NCI-H2029 (cell line): Measurements from ENCODE around the gene HDAC4.

Experiments
- DNase-seq: peaks from one replicate; lab custom pipeline; 2025; lab: John Stamatoyannopoulos, UW

HDAC4 gene

DNA sequence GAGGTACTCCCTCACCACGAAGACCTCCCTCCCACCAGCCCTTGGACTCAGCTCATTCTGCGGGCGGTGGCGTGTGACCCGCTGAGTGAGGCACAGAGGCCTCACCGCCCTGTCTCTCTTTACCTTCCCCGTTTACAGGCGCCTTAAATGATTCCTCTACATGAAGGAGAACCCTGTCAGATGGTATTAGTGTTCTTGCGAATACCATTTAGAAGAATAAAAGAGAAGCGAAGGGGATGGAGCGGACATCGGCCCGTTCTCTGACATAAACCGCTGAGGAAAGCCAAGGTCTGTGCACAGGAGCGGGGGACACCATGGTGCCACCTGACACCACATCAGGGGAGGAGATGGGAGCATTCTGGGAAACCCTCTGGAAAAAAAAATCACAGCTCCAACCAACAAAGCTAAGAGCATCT lies 179.8 kb downstream of the HDAC4 start:
- no peak for DNase-seq

DNA sequence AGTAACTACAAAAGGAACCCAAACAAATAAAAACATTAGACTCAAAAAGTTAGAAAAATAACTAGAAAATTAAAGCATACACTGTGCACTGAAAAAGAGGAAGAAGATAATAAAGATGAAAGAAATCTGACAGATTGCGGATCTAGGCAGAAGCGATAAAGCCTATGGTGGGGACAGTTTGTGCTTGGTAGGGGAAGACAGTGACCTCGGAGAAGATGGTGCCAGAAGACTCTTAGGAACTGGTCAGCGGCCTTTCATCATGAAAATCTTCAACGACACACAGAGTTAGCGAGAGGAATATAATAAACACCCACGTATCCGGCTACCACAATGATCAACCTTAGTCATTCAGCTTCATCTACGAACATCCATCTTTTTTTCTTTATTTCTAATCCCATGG lies 180.5 kb downstream of the HDAC4 start:
- DNase-seq, result no peak

DNA sequence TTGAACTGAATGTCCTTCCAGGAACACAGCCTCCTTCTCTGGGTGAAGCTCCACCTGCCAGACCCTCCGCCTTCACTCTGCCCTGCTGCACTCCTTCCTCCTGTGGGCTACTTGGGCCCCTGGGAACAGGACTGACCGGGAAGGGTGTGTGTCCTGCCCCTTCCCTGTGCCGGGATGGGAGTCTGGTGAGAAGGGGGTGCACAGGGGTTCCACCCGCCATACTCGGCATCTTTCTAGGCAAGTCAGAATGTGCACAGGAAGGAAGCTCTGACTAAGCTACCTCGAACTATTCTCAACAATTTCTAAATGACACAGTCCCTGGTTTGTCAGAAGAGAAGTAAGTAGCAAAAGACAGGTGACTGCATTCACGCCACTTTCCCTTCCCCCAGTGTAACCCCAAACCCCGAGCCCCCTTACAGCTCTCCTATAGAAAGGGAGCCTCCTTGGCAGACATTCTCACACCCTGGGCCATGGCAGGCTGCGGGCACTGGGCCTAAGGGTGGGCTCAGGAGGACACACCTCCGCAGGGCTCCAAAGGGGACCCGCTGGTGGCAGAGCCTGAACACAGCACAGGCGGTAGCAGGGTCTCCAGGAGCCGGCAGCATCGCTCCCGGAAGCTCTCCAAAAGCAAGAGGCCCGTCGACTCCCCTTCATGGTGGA lies 184.1 kb downstream of the HDAC4 start:
- no peak for DNase-seq

DNA sequence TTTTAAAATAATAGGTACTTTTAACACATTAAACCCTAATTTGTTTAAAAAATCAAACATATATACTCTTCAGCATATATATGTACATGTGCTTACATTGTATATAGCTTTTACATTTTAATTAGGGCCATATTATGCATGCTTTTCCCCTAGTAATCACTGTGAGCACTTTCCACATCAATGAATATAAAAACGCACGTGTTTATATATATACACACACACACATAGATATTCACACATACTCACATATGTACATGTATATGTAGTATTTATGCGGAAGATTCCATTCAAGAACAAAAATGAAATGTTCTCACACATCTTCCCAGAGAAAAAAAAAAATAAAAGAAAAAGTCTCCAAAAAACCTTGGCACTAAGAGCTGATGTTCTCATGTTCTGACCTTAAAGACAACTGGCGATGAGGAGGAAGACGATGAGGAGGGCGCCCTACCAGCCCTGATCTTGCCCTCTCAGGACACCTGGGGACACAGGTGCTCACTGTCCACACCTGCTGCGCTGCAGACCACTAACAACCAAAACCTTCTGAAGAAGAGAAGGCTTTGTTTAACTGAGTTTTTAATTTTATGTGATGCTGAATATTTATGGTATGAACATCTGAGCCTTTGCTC lies 184.7 kb downstream of the HDAC4 start:
- no peak for DNase-seq

DNA sequence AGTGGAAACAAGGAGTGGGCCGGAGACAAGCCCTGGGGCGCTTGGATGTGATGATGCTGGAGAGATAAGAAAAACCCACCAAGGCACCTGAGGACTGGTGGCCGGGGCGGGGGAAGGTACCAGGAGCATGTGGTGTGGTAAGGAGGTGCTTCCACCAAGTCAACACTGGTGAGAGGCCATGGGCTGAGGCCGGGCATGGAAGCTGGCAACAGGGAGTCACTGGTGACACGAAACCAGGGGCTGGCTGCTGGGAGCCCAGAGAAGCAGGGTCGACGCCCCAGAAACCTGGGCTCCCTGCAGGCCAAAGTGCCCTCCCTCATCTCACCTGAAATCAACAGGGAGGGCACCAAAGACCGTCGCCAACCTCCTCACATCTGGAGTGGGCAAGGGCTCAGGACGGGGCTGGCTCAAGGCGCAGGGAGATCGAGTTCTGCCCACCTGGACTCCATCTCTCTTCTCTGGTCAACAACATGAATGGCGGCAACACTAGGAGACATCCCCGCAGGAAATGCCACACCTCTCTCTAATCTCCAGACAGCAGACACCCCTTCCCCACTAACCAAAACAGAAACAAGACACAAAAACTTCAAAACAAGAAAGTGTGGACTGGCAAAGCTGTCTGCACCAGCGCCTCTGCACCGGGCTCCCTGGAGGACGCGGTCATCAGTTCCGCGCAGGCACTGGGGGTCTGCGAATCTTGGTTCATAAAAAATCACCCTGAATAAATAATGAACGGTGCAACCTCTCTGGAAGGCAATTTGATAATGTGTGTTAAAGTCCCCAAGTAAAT lies 185.5 kb downstream of the HDAC4 start:
- DNase-seq, result no peak

DNA sequence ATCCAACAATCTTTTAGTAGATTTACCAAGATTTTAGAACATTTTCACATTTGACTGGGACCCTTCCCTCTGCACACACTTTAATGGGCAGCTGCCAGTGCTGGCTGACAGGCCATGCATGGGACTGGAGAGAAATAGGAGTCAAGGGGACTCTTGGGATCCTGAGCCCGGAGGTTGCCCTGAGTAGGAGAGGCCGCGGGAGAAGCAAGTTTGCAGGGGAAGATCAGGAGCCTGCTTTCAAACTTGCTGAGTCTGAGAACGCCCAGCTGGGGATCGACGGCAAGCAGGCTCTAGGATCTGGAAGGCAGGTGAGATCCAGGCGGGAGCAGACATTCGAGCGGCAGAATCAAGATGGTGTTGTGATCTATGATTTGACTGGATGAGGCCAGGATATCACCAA lies 186.1 kb downstream of the HDAC4 start:
- DNase-seq, result no peak

DNA sequence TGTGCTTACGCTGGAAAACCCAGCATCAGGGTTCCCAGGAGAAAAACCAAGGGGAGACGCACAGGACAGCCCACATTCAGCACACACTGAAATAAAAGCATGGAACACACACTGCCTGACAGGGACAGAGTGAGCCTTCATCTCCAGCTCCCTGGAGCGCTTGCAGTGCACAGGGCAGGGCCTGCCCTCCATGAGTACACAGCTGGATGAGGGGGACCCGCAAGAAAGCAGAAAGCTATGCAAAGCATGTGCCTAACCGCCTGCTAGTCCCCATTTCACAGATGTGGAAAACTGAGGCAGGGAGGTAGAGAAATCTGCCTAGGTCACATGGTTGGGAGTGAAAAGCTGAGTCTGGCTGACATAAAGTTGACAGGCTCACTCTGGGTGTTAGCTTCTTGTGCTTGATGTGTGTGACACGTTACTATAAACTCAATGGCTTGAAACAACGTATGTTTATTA lies 187.1 kb downstream of the HDAC4 start:
- DNase-seq, result no peak

DNA sequence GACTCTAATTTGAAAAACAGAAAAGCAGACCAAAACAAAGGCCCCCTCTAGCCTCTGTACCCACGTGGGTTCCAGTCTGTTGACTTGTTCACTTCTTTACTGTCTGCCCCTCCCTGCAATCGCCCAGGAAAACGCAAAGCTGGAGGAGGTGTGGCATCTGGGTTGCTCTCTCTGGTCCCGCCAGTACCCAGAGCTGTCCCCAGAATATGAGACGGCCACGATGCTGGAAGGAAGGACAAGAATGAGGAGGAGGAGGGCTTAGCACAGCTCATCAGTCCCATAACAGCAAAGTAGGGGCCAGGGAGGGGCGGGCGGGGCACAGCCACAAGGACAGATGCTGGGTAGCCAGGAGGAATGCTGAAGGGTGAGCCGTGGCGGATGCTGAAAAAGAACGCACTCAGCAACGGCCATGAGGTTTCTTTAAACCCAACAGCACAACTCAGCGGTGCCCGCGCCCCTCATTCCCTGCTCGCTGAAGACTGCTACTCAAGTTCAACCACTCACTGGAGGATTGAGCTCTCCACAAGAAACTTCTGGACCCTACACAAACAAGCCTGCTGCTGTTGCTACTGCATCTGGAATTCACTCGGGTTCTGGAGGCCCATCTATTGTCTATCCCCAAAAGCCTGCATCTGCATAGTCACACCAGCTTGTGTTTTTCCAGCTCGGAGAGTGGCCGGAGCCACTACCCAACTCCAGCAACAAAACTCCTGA lies 187.7 kb downstream of the HDAC4 start:
- no peak for DNase-seq

DNA sequence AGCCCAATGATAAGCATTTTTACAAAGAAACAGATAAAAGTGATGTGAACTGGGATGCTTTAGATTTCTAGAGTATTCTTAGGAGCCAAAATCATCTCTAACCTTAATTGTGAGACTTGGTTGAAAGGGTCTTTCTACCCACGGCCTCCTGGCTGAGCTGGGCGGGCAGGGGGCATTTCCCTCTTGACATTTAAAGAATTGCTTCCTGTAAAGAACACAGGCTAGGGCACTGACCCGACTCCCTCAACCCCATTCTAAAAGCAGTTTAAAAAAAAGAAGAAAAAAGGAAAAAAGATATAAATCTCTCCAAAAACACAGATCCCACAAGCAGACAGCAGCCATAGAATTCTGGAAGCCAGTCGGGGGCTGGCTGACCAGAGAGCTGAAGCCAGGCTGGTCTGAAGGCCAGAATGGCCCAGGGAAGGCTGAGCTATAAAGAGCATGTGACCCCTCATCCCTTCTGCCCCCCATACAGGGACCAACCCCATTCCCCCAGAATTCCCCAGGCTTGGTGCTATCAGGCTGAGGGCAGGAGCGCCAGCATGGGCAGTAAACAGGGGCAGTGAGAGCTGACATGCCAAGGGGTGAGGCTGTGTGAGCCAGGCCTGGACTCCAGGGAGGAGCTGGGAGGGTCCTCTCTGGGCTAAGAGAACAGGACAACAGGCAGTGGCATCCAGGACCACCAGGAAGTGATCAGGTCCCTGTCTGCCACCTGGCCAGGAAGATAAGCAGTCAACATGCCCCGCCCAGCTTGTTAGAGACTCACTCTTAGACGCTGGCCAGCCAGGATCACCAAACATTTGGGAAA lies 188.5 kb downstream of the HDAC4 start:
- DNase-seq, result no peak

DNA sequence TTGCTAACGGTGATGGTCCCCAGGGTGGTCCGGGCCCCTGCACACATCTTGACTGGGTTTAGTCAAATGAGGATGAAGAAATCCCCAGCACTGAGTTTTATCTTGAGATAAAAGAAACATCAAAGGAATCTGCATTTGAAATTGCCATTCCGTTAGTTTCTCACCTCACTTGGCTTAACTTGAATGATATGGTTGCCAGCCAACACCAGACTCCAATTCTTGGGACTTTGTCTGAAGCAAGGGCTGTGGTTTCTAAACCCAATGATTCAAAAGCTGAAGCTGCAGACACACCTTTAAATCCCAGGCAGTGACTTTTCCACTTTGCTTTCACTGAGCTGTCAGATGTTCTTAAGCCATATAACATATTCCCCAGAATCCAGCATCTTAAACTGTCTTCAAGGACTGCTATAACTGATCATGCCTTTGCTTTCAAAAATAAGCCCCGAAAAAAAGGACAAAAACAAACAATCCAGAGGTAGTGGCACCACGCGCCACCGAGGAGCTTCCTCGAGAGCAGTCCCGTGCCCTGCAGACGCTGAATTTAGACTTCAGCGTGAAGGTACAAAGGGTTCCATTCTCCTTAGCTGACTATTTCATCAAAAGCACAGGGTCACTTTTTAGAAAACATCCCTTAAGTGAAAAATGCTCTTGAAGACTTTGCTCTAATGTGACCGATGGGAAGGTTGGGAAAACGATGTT lies 189.3 kb downstream of the HDAC4 start:
- DNase-seq, result no peak

DNA sequence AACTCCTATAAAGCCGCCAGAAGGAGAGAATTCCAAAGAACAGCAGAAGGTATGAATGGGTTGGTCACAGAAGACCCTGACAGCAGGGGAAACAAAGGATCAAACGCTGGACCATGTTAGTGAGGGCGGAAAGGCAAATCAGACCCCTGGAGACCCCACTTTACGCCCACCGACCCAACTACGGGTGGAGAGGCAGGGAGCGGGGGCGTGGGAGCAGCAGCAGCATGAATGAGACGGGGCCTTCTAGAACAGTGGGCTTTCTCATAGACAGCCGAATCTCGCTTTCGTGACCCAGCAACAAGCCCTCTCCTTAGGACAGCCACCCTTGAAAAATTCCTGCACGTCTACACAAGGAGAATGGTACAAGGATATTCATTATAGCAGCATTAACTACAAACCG lies 191.0 kb downstream of the HDAC4 start:
- no peak for DNase-seq

DNA sequence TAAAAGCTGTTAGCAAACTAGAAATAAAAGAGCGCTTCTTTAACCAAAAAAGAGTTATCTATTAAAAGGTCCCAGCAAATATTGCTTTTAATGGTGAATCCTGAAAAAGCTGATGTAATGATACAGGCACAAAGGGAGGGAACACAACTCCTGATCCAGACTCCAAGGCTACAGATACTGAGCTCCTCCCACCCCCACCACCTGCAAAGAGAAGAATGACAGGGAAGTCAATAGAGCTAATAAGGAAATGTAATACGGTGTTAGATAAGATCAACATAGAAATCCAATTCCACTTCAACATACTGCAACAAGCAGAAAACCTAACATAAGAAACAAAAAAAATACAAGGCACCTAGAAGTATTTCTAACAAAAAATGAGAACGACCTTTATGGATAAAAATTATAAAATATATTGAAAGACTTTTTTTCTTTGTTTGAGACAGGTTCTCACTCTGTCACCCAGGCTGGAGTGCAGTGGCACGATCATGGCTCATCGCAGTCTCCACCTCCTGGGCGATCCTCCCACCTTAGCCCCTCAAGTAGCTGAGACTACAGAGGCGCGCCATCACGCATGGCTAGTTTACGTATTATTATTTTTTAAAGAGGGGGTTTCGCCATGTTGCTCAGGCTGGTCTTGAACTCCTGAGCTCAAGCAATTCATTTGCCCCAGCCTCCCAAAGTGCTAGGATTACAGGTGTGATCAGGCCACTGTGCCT lies 192.2 kb downstream of the HDAC4 start:
- DNase-seq, result peak; percentile 86

DNA sequence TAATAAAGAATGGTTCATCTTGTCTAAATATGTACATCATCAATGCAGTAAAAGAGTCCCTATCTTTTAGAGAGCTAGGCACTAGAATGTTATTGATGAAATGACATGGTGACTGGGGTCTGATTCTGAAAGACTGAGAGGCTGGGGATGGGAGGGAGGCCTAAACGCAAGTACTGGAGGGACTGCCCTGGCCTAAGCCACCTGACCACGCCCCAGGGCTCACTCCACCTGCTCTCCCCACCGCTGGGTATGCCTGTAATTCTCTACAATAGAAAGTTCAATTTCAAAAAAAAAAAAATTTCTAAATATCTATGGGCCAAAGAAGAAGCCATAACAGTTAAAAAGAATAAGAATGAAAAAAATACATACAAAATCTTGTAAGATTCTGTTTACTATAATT lies 194.0 kb downstream of the HDAC4 start:
- no peak for DNase-seq

DNA sequence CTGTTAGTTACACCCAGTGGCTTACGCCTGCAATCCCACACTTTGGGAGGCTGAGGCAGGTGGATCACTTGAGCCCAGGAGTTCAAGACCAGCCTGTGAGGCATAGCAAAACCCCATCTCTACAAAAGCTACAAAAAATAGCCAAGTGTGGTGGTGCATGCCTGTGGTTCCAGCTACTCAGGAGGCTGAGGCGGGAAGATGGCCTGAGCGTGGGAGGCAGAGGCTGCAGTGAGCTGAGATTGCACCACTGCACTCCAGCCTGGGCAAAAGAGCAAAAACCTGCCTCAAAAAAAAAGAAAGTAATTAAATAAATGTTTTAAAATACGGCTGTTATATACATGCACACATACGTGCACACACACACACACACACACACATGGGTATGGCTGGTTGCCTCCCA lies 194.8 kb downstream of the HDAC4 start:
- DNase-seq, result no peak

DNA sequence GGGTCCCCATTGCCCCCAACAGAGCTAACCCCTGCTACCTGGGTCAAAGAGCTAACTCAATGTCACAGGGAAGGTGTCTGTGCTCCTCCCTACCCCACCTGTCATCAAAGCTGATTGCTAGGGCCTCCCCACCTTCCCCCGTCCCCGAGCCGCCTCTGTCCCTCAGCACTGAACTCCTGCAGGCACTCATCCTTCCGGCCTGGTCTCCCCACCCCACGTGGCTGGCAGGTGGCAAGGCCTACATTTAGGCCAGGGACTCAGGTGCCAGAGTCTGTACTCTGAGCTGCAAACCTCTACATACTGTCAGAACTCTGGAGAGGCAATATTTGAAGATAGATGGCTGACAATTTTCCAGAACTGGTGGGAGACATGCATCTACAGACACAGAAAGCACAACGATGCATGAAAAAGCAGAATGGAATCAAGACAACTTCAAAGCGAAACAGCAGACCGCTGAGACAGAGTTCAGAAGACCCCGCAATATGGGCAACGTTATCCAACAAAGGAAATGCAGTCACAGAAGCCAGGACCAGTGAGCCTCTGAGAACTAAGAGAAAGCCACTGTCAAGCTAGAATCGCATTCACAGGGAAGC lies 195.8 kb downstream of the HDAC4 start:
- DNase-seq, result no peak

DNA sequence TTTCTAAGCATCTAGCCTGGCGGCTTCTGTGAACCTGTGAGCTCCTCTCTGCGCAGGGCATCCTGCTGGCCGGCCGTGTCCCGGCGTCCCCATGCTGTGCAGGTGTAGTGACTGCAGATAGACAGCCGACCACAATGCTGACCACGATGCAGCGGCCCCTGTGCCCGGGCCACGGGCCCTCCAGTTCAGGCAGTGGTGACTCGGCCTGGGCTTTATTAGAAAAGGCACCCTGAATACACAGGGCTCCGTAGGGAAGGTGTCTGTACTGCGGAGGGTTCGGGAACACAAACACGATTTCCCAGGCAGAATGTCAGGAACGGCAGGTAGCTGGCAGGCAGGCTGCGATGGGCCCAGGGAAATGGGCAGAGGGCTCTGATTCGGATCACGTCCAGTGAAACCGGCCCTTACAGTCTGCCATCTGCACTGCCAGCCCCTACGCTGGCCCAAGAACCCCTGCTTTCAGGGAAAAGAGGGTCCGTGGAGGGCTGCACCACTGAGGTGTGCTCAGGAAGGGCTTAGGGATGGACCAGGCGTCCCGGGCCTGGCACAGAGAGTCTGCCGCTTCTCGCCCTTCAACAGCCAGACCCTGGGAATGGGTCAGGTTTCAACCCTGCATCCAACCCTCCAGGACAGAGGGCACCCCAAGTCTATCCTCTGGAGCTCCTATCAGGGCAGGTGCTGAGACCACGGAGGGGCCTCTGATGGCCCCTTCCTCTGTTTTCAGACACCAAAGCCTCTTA lies 196.5 kb downstream of the HDAC4 start:
- DNase-seq, result no peak

DNA sequence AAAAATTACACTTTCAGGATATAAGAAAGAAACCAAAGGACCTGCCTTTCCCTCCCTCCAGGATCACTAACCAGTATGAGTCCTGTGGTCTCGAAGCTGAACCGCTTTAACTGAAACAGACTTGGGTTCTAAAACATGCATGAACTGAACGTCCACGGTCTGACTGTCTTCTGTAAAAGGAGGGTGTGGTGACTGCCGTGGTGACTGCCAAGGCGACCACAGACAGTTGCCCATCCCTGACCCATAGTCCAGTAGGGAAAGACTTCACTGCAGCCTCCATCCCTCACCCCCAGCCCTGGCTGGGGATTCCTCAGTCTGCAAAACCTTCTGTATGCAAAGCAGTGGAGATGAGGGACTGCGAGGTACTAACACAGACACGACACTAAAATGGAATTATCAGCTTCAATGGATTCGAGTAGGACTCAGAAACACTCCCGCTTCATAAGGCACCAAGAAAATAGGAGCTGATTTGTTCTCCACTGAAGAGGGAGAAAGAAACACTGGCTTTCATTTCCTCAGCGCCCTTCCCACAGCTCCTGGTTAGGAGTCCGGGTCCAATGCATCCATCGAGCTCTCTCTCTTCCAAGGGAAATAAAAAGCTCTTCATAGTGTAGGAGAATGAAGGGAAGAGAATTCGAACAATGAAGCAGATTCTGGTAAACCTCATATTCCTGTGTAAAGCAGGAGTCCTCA lies 197.2 kb downstream of the HDAC4 start:
- DNase-seq, result no peak

DNA sequence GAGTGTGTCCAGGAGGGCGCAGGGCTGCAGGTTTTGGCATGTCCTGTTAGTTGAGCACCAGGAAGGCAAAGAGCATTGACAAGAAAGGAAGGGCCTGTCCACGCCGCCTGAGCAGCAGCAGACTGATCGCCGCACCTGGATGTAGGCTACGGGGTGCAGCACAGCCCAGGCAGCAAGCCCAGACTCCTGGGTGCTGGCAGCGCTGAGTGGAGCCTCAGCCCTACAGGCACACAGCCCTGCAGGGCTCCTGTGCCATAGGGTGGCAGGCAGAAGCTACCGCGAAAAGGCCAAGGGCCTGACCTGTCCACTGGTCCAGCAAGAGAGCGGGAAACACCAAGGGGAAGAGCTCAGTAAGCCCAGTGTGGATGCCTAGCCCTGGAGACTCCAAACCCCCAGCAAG lies 198.0 kb downstream of the HDAC4 start:
- no peak for DNase-seq

DNA sequence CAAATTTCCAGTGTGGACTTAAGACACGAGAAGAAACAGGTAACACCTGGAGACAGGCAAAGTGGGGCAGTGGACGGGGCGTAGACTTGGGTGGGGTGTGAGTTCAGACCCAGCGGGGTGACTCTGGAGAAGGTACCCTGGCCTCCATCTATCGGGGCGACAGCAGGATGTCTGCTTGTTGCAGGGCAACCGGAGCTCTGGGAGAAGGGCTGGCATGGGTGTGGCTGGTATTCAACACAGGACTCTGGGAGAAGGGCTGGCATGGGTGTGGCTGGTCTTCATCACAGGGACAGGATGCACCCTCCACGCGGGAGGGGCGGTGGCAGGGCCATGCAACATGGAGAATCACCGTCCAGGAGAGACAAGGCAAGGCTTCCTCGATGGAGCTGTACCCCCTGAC lies 198.5 kb downstream of the HDAC4 start:
- DNase-seq, result no peak
